ENCODE results near the gene SERGEF. TPM values are rescaled to one million over a fixed set of nuclear protein-coding genes. Genes with fewer than 3 reads are reported as not detected.

The SERGEF gene
- 60.0 TPM for total RNA-seq

GRCh38 chr11:18012906-18013781, at the start of gene SERGEF:
SERGEF (minus strand) TSS chr11:18013047; CDS start chr11:18013010, 37 bp downstream.

GRCh38 chr11:18046116-18046777, 33.4 kb upstream of the SERGEF start, which contains the start of gene TPH1:
TPH1 (minus strand) TSS chr11:18046269; CDS start chr11:18040762, 5,507 bp downstream.

Other genes with a start within 250 kb of the SERGEF start
- 0.69 TPM for gene TPH1, start 33.2 kb upstream of the SERGEF start, total RNA-seq
- gene SAAL1, start 93.0 kb upstream of the SERGEF start, total RNA-seq: 26.5 TPM
- gene MRGPRX3, start 119.5 kb upstream of the SERGEF start, total RNA-seq: not detected
- not detected for gene MRGPRX4, start 159.8 kb upstream of the SERGEF start, total RNA-seq
- not detected for gene SAA4, start 223.8 kb upstream of the SERGEF start, total RNA-seq
- gene SAA2, start 235.6 kb upstream of the SERGEF start, total RNA-seq: not detected